GM10266 (cell line): Measurements from ENCODE around the gene CNP.

Experiments
- DNase-seq: peaks from one replicate; pipeline ENCODE4 v3.0.0; 2012; ENCODE audit errors: extremely low spot score
- TF ChIP-seq, protein P1 (sequence below): IDR thresholded peaks from 2 replicates; pipeline ENCODE4 v1.5.1; 2012; ENCODE audit warnings: mild to moderate bottlenecking, low read depth; ENCODE audit not compliant: control insufficient read depth, insufficient read depth; ENCODE audit errors: missing control alignments

CNP gene

DNA sequence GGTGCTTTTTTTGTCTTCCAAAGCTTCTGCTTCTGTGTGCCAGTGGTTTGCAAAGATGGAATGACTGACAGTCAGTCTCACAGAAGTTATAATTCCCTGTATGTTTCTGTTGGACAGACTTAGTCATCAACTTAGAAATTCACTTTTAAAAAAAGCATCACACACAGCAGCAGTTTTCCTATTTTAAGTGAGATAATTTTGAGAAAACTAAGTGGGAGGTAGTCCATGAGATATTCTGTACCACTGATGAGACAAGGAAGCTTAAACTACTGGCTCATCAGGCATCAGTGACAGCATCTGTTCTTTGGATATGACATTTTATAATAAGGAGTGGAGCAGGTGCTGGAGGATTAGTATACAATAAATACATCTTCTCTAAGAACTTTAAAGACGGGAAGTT is 20.0 kb downstream of the CNP start:
- DNase-seq, result no peak
- TF ChIP-seq, protein P1, sequence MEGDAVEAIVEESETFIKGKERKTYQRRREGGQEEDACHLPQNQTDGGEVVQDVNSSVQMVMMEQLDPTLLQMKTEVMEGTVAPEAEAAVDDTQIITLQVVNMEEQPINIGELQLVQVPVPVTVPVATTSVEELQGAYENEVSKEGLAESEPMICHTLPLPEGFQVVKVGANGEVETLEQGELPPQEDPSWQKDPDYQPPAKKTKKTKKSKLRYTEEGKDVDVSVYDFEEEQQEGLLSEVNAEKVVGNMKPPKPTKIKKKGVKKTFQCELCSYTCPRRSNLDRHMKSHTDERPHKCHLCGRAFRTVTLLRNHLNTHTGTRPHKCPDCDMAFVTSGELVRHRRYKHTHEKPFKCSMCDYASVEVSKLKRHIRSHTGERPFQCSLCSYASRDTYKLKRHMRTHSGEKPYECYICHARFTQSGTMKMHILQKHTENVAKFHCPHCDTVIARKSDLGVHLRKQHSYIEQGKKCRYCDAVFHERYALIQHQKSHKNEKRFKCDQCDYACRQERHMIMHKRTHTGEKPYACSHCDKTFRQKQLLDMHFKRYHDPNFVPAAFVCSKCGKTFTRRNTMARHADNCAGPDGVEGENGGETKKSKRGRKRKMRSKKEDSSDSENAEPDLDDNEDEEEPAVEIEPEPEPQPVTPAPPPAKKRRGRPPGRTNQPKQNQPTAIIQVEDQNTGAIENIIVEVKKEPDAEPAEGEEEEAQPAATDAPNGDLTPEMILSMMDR, result no peak

DNA sequence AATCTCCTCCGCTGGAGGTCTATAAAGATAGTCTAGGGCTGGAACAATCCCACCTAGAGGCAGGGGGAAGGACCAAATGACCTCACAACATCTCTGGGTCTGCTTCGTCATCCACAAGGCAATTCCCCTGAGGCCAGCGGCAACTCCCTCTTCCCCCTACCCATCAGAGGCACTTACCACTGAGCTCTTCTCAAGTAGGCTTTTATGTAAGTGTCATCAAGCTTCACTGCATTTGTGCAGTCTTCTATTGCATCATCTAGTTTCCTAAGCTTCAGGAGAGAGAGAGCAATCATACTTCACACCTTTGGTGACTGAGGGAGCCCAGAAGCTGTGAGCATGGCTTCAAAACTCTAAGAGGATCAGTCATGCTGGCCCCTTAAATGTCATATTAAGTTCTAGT is 21.0 kb downstream of the CNP start:
- no peak for DNase-seq
- TF ChIP-seq, protein P1, result no peak

DNA sequence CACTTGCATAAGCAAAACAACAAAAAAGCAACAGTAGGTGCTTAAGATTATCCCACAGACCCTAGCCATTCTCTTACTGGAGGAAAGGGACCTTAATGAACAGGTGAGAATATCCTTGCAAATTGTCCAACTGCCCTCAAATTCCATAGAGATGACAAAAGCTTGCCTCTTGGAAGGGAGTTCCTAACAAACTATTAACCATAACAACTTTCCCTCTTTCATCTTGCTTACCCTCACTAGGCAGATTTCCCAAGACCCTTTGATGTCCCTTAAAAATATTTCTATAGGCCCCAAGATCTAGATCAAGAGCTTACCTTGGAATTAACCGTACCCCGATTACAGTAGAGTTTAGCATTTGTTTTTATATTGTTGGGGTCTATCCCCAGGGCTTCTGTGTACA is 21.8 kb downstream of the CNP start:
- TF ChIP-seq, protein P1, result no peak
- no peak for DNase-seq

DNA sequence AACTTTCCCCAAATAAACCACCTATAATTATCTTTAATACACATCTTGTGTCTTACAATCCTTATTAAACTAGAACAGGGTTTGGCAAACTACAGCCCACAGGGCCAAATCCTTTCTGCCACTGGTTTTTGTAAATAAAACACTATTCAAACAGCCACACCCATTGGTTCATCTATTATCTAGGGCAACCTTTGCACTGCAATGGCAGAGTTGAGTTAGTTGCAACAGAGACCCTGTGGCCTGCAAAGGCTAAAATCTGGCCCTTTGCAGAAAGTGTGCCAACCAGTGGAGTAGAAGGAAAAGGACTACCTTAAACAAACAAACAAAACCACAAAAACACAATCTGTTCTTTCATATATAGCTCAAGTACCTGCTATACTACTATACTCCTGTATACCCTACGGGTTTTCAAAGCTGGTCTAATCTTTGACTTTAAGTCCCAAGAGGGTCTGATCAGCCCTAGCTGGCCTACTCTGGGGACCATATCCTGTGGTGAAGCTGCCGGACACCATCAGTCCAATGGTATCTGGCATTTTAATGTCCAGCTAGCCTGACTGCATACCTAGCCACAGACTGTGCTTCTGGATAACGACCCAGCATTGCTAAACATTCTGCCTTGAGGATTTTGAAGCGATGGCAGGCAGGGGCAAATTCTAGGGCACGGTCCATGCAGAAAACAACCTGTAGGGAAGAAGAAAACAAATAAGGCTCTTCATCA is 23.3 kb downstream of the CNP start:
- no peak for DNase-seq

DNA sequence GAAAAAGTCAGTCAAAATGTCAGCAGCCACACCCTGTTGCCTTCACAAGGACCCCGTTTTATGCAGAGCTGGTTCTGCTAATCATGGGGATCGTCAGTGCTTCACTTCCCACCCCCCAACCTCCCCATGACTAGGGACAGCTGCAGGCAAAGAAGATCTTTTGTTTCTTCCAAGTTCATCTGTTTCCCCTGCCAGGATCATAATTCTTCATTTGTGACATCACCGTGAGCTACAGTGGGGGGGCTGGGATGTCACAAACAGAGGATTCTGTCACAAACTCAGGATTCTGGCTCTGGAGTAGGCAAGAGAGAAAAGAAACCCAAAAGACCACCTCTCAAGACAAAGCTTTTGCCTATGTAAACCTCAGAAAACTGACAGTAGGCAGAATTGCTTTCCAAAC is 26.0 kb downstream of the CNP start:
- no peak for DNase-seq
- TF ChIP-seq, protein P1, result no peak

More for the DNA sequence above, 23.3 kb downstream of the CNP start:
- TF ChIP-seq, protein P1, result no peak

DNA sequence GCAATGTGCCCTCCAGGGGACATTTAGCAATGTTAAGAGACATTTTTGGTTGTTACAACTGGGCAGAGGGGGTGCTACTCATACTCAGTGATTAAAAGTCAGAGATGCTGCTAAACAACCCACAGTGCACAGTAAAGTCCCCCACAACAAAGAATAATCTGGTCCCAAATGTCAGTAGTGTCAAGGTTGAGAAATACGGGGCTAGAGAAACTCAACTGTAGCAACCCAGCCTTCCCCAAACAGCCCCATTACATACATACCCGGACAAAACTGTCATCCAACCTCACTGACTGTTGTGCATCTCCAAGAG is 30.2 kb downstream of the CNP start:
- no peak for DNase-seq
- TF ChIP-seq, protein P1, result no peak

DNA sequence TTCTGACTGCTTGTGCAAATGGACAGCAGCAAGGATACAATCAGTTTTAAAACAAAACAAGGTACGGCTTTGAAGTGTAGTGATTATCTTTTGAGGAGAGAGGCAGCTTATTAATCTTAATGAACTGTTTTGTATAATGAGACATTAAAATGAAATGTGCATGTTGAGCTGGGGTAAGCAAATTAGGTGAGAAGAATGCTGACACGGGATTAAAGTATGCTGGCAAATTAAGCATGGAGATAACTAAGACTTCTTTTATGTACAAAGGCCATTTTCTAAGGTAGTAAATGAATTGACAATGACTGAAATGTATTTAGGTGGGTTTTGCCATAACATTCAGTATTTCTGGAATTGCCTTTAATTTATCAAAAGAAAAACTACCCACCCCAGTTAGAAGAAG is 31.9 kb downstream of the CNP start:
- TF ChIP-seq, protein P1, result no peak
- no peak for DNase-seq
